ENCODE data around the gene TEX2. TPM values are rescaled to one million over a fixed set of nuclear protein-coding genes. Genes with fewer than 3 reads are reported as not detected.

TEX2 gene
- total and polyA plus RNA-seq, 2 experiments from 2014 or later, result 7.5 to 17.7 TPM

- no peaks in the 10 kb centered on the region for H3K9me2 ChIP-seq (ENCODE audit: insufficient read depth)
- peaks cover 10% of the 10 kb centered on the region for H3K27me3 Mint-ChIP-seq (ENCODE audit: insufficient read depth, low read depth, poor library complexity)
- peak overlapping the region; percentile 99 for H3K4me3 ChIP-seq
- H3K27me3 ChIP-seq (ENCODE audit: insufficient read depth), result no peaks in the 10 kb centered on the region
- H3K27ac ChIP-seq (ENCODE audit: low read depth), result peak overlapping the region; percentile 85
- no peak overlapping the region for H2AFZ ChIP-seq
- DNase-seq (ENCODE audit: low spot score) (peak; percentile 99), ATAC-seq (peak; percentile 88)
- H3K4me1 ChIP-seq (ENCODE audit: insufficient read depth), result peaks cover 11% of the 10 kb centered on the region
- H3K9me3 Mint-ChIP-seq, result no peaks in the 10 kb centered on the region; the same call in 2 of the 3 replicates
- H3F3A ChIP-seq (replicated peaks; ENCODE audit: low read depth), result peaks cover 24% of the 10 kb centered on the region; the same call in 1 of the 2 replicates
- TF ChIP-seq CTCF (conservative IDR thresholded peaks at IDR 0.05; ENCODE audit: low read depth in 2 of 2) (no peak), CREB1 (CRISPR knock-in tag; IDR thresholded peaks at IDR 0.05; ENCODE audit: low read depth) (peak; percentile 53; the same call in 1 of the 2 replicates), POLR2AphosphoS5 (IDR thresholded peaks at IDR 0.05; ENCODE audit: low read depth) (peak; percentile 100)
- TF ChIP-seq, protein P1, sequence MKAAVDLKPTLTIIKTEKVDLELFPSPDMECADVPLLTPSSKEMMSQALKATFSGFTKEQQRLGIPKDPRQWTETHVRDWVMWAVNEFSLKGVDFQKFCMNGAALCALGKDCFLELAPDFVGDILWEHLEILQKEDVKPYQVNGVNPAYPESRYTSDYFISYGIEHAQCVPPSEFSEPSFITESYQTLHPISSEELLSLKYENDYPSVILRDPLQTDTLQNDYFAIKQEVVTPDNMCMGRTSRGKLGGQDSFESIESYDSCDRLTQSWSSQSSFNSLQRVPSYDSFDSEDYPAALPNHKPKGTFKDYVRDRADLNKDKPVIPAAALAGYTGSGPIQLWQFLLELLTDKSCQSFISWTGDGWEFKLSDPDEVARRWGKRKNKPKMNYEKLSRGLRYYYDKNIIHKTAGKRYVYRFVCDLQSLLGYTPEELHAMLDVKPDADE (IDR thresholded peaks at IDR 0.05), result peak; percentile 76
- H3K4me3 Mint-ChIP-seq, result no peak overlapping the region
- no peak overlapping the region for H3K27ac Mint-ChIP-seq
- H3K4me2 ChIP-seq, result peak overlapping the region; percentile 88
- H3K4me1 Mint-ChIP-seq, result peaks cover 20% of the 10 kb centered on the region
- peaks cover 21% of the 10 kb centered on the region for H3K36me3 Mint-ChIP-seq (ENCODE audit: low read depth)
- no peaks in the 10 kb centered on the region for H4K20me1 ChIP-seq (replicated peaks; ENCODE audit: insufficient read depth)
- H3K36me3 ChIP-seq (ENCODE audit: insufficient read depth), result no peaks in the 10 kb centered on the region
- H3K79me2 ChIP-seq (replicated peaks; ENCODE audit: insufficient read depth), result no peaks in the 10 kb centered on the region
Observed at GRCh38 chr17:64145751-64146417, 117.2 kb downstream of the TEX2 start.

- Histone ChIP-seq H3K36me3 (ENCODE audit: insufficient read depth) (no peaks in the 10 kb centered on the region), H2AFZ (no peak overlapping the region), H3K79me2 (replicated peaks; ENCODE audit: insufficient read depth) (no peaks in the 10 kb centered on the region), H3K4me2 (peak overlapping the region; percentile 77), H3F3A (replicated peaks; ENCODE audit: low read depth) (peaks cover 24% of the 10 kb centered on the region; the same call in 1 of the 2 replicates), H3K4me1 (ENCODE audit: insufficient read depth) (peaks cover 11% of the 10 kb centered on the region), H3K27me3 (ENCODE audit: insufficient read depth) (no peaks in the 10 kb centered on the region), H3K4me3 (peak overlapping the region; percentile 99), H3K9me2 (ENCODE audit: insufficient read depth) (no peaks in the 10 kb centered on the region), H3K27ac (ENCODE audit: low read depth) (0 out of 2 replicates have a peak overlapping the region, but pooled peaks have one; percentile 70), H4K20me1 (replicated peaks; ENCODE audit: insufficient read depth) (no peaks in the 10 kb centered on the region)
- DNase-seq (ENCODE audit: low spot score) (no peak), ATAC-seq (no peak)
- Mint-ChIP-seq H3K36me3 (ENCODE audit: low read depth) (peaks cover 21% of the 10 kb centered on the region), H3K27ac (no peak overlapping the region), H3K9me3 (no peaks in the 10 kb centered on the region; the same call in 2 of the 3 replicates), H3K4me3 (no peak overlapping the region), H3K4me1 (peaks cover 20% of the 10 kb centered on the region), H3K27me3 (ENCODE audit: insufficient read depth, low read depth, poor library complexity) (peaks cover 10% of the 10 kb centered on the region)
- TF ChIP-seq EZH2phosphoT487 (IDR thresholded peaks at IDR 0.05; ENCODE audit: unreplicated experiment), result no peak
- no peak for TF ChIP-seq JUNB (IDR thresholded peaks at IDR 0.05; ENCODE audit: unreplicated experiment)
- TF ChIP-seq EZH2 (IDR thresholded peaks at IDR 0.05; ENCODE audit: low read depth, unreplicated experiment), result no peak
- no peak for TF ChIP-seq CREB1 (CRISPR knock-in tag; IDR thresholded peaks at IDR 0.05; ENCODE audit: low read depth)
- no peak for TF ChIP-seq ZNF331 (CRISPR knock-in tag; IDR thresholded peaks at IDR 0.05; ENCODE audit: low read depth)
- TF ChIP-seq, protein P2, sequence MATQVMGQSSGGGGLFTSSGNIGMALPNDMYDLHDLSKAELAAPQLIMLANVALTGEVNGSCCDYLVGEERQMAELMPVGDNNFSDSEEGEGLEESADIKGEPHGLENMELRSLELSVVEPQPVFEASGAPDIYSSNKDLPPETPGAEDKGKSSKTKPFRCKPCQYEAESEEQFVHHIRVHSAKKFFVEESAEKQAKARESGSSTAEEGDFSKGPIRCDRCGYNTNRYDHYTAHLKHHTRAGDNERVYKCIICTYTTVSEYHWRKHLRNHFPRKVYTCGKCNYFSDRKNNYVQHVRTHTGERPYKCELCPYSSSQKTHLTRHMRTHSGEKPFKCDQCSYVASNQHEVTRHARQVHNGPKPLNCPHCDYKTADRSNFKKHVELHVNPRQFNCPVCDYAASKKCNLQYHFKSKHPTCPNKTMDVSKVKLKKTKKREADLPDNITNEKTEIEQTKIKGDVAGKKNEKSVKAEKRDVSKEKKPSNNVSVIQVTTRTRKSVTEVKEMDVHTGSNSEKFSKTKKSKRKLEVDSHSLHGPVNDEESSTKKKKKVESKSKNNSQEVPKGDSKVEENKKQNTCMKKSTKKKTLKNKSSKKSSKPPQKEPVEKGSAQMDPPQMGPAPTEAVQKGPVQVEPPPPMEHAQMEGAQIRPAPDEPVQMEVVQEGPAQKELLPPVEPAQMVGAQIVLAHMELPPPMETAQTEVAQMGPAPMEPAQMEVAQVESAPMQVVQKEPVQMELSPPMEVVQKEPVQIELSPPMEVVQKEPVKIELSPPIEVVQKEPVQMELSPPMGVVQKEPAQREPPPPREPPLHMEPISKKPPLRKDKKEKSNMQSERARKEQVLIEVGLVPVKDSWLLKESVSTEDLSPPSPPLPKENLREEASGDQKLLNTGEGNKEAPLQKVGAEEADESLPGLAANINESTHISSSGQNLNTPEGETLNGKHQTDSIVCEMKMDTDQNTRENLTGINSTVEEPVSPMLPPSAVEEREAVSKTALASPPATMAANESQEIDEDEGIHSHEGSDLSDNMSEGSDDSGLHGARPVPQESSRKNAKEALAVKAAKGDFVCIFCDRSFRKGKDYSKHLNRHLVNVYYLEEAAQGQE (IDR thresholded peaks at IDR 0.05; ENCODE audit: unreplicated experiment), result no peak
- no peak for TF ChIP-seq ZNF114 (CRISPR knock-in tag; IDR thresholded peaks at IDR 0.05)
- TF ChIP-seq CTCF (conservative IDR thresholded peaks at IDR 0.05; ENCODE audit: low read depth in 2 of 2), result no peak
- TF ChIP-seq STAT1 (IDR thresholded peaks at IDR 0.05; ENCODE audit: unreplicated experiment), result no peak
Observed at GRCh38 chr17:64145375-64145750, 117.7 kb downstream of the TEX2 start.
